Neural progenitor cell (in vitro differentiated cells): ENCODE data around the gene PKDCC. TPM values are rescaled to one million over a fixed set of nuclear protein-coding genes. Genes with fewer than 3 reads are reported as not detected.
A peak's percentile ranks its signal among the peaks of the same experiment; 100 is the strongest.

Experiments used
- DNase-seq: peaks from one replicate; pipeline ENCODE4 v3.0.0-alpha.2; 2016; ENCODE audit warnings: low spot score
- H2AFZ ChIP-seq: fragments of 200-600 bp; sonication (generic); replicated peaks from 2 replicates; pipeline ENCODE4 v1.6.1; 2016; ENCODE audit warnings: antibody characterized with exemption
- H3F3A ChIP-seq: fragments of 200-600 bp; sonication (generic); 2 replicates; pipeline ENCODE4 v1.6.1; 2016; ENCODE audit warnings: antibody characterized with exemption, low read depth
- H3K27ac ChIP-seq: fragments of 200-600 bp; sonication (generic); 2 replicates; pipeline ENCODE4 v1.5.1; 2016; ENCODE audit warnings: mild to moderate bottlenecking
- H3K27me3 ChIP-seq: fragments of 200-600 bp; sonication (generic); 2 replicates; pipeline ENCODE4 v1.6.1; 2016; ENCODE audit warnings: mild to moderate bottlenecking, moderate library complexity
- H3K36me3 ChIP-seq: fragments of 200-600 bp; sonication (generic); 2 replicates; pipeline ENCODE4 v1.5.1; 2016
- H3K4me1 ChIP-seq: fragments of 200-600 bp; sonication (generic); 2 replicates; pipeline ENCODE4 v1.6.1; 2016; ENCODE audit warnings: mixed run types
- H3K4me2 ChIP-seq: fragments of 200-600 bp; sonication (generic); 2 replicates; pipeline ENCODE4 v1.6.1; 2016
- H3K4me3 ChIP-seq: fragments of 200-600 bp; sonication (generic); 2 replicates; pipeline ENCODE4 v1.5.1; 2016
- H3K79me2 ChIP-seq: fragments of 200-600 bp; sonication (generic); 2 replicates; pipeline ENCODE4 v1.6.1; 2016; ENCODE audit warnings: low read depth
- H3K9ac ChIP-seq: fragments of 200-600 bp; sonication (generic); 2 replicates; pipeline ENCODE4 v1.6.1; 2016
- H3K9me3 ChIP-seq: fragments of 200-600 bp; sonication (generic); 2 replicates; pipeline ENCODE4 v1.5.1; 2016; ENCODE audit warnings: low read depth
- H4K20me1 ChIP-seq: fragments of 200-600 bp; sonication (generic); 2 replicates; pipeline ENCODE4 v1.6.1; 2016; ENCODE audit warnings: low read depth
- H3K27ac Mint-ChIP-seq: 3 replicates; pipeline ENCODE4 v1.8.0; 2021; ENCODE audit warnings: mixed read lengths
- H3K27me3 Mint-ChIP-seq: 2 replicates; pipeline ENCODE4 v1.8.0; 2022; ENCODE audit warnings: low read depth, mild to moderate bottlenecking, inconsistent platforms, moderate library complexity, mixed read lengths; ENCODE audit not compliant: insufficient read depth
- H3K36me3 Mint-ChIP-seq: 3 replicates; pipeline ENCODE4 v1.8.0; 2021; ENCODE audit warnings: mixed read lengths
- H3K4me1 Mint-ChIP-seq: 3 replicates; pipeline ENCODE4 v1.8.0; 2021; ENCODE audit warnings: mixed read lengths
- H3K4me3 Mint-ChIP-seq: 3 replicates; pipeline ENCODE4 v1.8.0; 2021; ENCODE audit warnings: mild to moderate bottlenecking, moderate library complexity, mixed read lengths
- H3K9me3 Mint-ChIP-seq: 3 replicates; pipeline ENCODE4 v1.8.0; 2020; ENCODE audit warnings: mixed read lengths
- EZH2 ChIP-seq: fragments of 200-600 bp; sonication (generic); IDR thresholded peaks from 2 replicates; pipeline ENCODE4 v1.6.1; 2017; ENCODE audit warnings: antibody characterized with exemption, mild to moderate bottlenecking, moderate library complexity
- EZH2phosphoT487 ChIP-seq: fragments of 200-600 bp; sonication (generic); IDR thresholded peaks from 2 replicates; pipeline ENCODE4 v1.6.1; 2017; ENCODE audit warnings: antibody characterized with exemption
- total RNA-seq: library from RNA; depleted of rRNA; stranded (reverse); fragments of >200 nt; gene quantifications from 2 replicates; pipeline ENCODE4 v1.2.3, GENCODE V29; 2015; ENCODE audit warnings: low replicate concordance
- TF ChIP-seq, protein P1 (sequence below): fragments of 200-600 bp; sonication (generic); IDR thresholded peaks from 2 replicates; pipeline ENCODE4 v1.5.1; 2017; ENCODE audit warnings: antibody characterized with exemption, mild to moderate bottlenecking

PKDCC gene
- total RNA-seq, 1 donor from 2014 or later, result 70.4 TPM

DNA sequence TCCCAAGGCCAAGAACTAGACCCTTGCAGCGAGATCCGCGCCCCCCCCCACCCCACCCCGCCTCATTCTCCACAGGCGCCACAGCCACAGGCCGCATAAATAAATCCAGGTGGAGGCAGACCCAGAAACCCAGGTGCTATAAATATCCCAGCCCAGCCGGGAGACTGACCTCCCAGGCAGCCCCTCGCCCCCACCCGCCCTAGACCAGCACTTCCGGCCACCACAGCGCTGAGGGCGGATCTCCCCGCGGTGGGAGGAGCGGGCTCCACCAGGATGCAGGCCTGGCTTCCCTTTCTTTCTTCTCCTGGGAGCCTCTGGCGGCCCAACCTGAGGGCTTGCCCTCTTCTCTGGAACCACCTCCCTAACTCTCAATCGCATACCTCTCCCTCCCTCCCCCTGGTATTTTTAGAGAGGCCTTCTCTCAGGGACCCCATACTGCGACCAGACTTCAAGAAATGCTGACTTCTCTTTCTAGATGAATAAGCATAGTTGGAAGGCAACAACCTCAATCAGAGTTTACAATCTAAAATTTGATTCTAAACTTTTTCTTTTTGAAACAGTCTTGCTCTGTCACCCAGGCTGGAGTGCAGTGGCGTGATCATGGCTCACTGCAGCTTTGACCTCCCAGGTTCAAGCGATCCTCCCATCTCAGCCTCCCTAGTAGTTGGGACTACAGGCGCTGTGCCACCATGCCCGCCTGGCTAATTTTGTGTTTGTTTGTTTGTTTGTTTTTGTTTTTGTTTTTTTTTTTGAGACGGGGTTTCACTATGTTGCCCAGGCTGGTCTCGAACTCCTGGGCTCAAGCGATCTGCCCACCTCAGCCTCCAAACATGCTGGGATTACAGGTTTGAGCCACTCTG, 55.0 kb downstream of the PKDCC start:
- Mint-ChIP-seq H3K9me3 (peaks cover 9% of the 10 kb centered on the region), H3K36me3 (no peaks in the 10 kb centered on the region), H3K27ac (peak overlapping the region; percentile 68), H3K4me3 (no peak overlapping the region), H3K4me1 (peaks cover 20% of the 10 kb centered on the region), H3K27me3 (peaks cover 13% of the 10 kb centered on the region)
- H3K4me3 ChIP-seq, result peak overlapping the region; percentile 38
- no peak overlapping the region for H3K9ac ChIP-seq
- H3K27me3 ChIP-seq, result peaks cover 19% of the 10 kb centered on the region
- DNase-seq, result peak; percentile 89
- peak overlapping the region; percentile 76 for H3K4me2 ChIP-seq
- TF ChIP-seq, protein P1, sequence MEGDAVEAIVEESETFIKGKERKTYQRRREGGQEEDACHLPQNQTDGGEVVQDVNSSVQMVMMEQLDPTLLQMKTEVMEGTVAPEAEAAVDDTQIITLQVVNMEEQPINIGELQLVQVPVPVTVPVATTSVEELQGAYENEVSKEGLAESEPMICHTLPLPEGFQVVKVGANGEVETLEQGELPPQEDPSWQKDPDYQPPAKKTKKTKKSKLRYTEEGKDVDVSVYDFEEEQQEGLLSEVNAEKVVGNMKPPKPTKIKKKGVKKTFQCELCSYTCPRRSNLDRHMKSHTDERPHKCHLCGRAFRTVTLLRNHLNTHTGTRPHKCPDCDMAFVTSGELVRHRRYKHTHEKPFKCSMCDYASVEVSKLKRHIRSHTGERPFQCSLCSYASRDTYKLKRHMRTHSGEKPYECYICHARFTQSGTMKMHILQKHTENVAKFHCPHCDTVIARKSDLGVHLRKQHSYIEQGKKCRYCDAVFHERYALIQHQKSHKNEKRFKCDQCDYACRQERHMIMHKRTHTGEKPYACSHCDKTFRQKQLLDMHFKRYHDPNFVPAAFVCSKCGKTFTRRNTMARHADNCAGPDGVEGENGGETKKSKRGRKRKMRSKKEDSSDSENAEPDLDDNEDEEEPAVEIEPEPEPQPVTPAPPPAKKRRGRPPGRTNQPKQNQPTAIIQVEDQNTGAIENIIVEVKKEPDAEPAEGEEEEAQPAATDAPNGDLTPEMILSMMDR, result no peak
- no peak overlapping the region for H3K27ac ChIP-seq
- H3K36me3 ChIP-seq, result no peaks in the 10 kb centered on the region
- H3F3A ChIP-seq, result peaks cover 26% of the 10 kb centered on the region
- no peaks in the 10 kb centered on the region for H3K9me3 ChIP-seq
- H2AFZ ChIP-seq, result no peak overlapping the region
- H3K79me2 ChIP-seq, result no peaks in the 10 kb centered on the region
- H3K4me1 ChIP-seq, result peaks cover 27% of the 10 kb centered on the region
- H4K20me1 ChIP-seq, result no peaks in the 10 kb centered on the region

GRCh38 chr2:42103829-42104228, 56.0 kb downstream of the PKDCC start:
- no peak overlapping the region for H3K27ac Mint-ChIP-seq
- Histone ChIP-seq H3F3A (peaks cover 26% of the 10 kb centered on the region), H3K4me1 (peaks cover 27% of the 10 kb centered on the region), H3K4me3 (no peak overlapping the region), H3K36me3 (no peaks in the 10 kb centered on the region), H3K9me3 (no peaks in the 10 kb centered on the region), H3K4me2 (no peak overlapping the region), H2AFZ (no peak overlapping the region), H3K27me3 (peaks cover 19% of the 10 kb centered on the region), H3K79me2 (no peaks in the 10 kb centered on the region), H4K20me1 (no peaks in the 10 kb centered on the region), H3K9ac (no peak overlapping the region), H3K27ac (no peak overlapping the region)
- H3K27me3 Mint-ChIP-seq, result peaks cover 13% of the 10 kb centered on the region
- no peaks in the 10 kb centered on the region for H3K36me3 Mint-ChIP-seq
- no peak for DNase-seq
- peaks cover 20% of the 10 kb centered on the region for H3K4me1 Mint-ChIP-seq
- peaks cover 9% of the 10 kb centered on the region for H3K9me3 Mint-ChIP-seq
- H3K4me3 Mint-ChIP-seq, result no peak overlapping the region
- TF ChIP-seq, protein P1, result no peak
- no peak for TF ChIP-seq EZH2
- TF ChIP-seq EZH2phosphoT487, result no peak

DNA sequence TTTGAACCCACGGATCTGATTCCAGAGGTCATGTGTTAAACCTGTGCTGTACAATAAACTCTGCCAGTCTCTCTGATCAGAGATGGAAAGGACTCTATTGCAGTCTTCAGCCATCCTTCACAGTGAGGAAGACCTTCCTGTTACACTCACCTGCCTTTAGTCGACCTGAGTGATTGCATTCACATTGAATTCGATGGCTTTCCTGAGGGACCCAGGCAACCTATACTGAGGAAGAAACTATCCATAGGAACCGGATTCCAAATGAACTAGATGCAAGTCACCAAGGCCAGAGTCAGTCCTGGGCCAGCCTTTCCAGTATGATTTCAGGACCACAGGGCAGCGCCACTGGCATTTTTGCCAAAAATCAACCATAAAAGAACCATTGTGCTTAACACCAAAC, 56.8 kb downstream of the PKDCC start:
- Histone ChIP-seq H3K27ac (no peak overlapping the region), H3K9ac (no peak overlapping the region), H4K20me1 (no peaks in the 10 kb centered on the region), H3K79me2 (no peaks in the 10 kb centered on the region), H3F3A (peaks cover 26% of the 10 kb centered on the region), H3K4me3 (no peak overlapping the region), H3K4me1 (peaks cover 27% of the 10 kb centered on the region), H3K36me3 (no peaks in the 10 kb centered on the region), H3K4me2 (no peak overlapping the region), H2AFZ (no peak overlapping the region), H3K9me3 (no peaks in the 10 kb centered on the region), H3K27me3 (peaks cover 19% of the 10 kb centered on the region)
- H3K27me3 Mint-ChIP-seq, result peaks cover 10% of the 10 kb centered on the region
- TF ChIP-seq, protein P1, result no peak
- TF ChIP-seq EZH2 (no peak), EZH2phosphoT487 (no peak)
- H3K36me3 Mint-ChIP-seq, result no peaks in the 10 kb centered on the region
- peaks cover 9% of the 10 kb centered on the region for H3K9me3 Mint-ChIP-seq
- no peak overlapping the region for H3K4me3 Mint-ChIP-seq
- no peak overlapping the region for H3K27ac Mint-ChIP-seq
- DNase-seq, result no peak
- H3K4me1 Mint-ChIP-seq, result peaks cover 20% of the 10 kb centered on the region
